GM19395 (cell line): ENCODE results near the gene NANS.

Source experiments
- ATAC-seq: cut with Tn5 transposase; IDR thresholded peaks from one replicate; pipeline ENCODE4 v1.9.1; 2021; ENCODE audit warnings: mild to moderate bottlenecking, moderate library complexity; ENCODE audit not compliant: unreplicated experiment

The NANS gene

DNA sequence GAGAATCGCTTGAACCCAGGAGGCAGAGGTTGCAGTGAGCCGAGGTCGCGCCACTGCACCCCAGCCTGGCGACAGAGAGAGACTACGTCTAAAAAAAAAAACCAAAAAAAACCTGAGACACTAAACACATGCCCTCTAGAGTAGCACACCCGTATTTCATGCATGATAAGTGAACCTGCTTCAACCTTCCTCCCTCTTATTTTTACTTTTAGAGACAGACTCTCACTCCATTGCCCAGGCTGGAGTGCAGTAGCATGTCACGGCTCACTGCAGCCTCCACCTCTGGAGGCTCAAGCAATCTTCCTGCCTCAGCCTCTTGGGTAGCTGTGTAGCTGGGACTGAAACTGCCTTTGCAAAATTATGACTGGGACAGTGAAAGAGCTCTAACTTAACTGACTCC, 17.6 kb upstream of the NANS start:
- no peak for ATAC-seq

DNA sequence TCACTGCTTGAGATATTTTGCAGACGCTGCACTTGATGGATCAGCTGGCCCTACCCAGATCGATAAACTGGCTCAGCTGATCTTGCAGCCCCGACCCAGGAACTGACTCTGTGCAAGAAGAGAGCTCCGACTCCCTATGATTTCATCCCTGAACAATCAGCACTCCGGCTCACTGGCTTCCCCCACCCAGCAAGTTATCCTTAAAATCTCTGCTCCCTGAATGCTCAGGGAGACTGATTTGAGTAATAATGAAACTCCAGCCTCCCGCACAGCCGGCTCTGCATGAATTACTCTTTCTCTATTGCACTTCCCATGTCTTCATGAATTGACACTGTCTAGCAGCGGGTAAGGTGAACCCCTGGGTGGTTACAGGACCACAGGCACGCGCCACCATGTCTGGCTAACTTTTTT, 16.9 kb upstream of the NANS start:
- ATAC-seq = no peak

DNA sequence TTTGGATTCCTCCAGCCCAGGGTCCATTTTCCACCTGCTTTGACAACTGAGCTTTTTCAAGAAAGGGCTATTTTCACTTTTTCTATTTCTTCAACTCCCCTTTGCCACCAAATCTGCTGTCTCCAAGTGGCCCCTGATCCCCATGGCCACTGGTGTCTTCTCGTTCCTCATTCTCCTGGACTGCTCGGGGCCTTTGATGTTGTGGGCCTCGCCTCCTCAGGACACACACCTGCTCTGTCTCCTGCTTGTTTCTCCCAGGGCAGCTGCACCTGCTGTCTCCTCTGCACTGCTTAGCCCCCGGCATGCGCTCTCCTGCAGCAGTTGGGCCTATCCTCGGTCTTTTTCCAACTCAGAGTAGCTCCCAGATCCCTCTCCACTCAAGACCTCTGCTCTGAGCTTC, 16.3 kb upstream of the NANS start:
- ATAC-seq = no peak

- ATAC-seq = no peak
Observed at GRCh38 chr9:98043915-98044314, 12.6 kb upstream of the NANS start.

DNA sequence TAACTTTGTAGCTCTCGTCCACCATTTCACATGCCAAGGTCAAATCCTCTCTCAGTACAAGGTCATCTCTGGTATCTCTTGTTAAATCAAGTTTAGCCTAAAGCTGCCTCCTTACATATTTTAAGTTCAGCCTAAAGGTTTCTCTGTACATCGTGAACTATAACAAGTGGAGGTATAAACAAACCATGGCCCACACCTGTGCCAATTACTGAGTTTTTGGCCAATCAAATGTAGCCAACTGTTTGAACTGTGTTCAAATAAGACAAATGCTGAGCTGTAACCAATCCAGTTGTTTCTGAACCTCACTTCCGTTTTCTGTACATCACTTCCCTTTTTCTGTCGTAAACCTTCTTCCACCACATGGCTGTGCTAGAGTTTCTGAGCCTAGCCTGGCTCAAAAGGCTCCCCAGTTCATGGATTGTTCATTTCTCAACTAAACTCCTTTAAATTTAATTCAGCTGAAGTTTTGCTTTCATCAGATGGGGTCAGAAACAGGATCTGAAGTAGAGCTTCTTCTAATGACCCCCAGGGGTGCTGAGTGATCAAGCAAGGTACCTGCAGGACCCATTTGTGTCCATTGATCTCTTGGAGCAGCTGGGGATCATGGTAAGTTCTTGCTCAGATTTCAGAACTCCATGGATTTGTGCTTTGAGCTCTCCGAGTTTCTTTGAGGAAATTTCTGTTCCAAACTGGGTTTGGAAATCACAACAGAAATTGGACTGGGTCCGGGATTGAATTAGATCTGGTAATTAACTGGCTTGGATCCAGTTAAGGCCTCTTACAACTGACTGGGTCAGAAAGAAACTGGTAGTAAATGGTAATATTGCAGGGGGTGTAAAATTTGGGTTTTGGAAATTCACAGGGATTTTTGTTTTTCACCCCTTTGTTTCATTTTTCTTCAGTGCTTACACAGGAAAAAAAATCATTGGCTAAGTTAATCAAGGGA, 11.0 kb upstream of the NANS start:
- peak; percentile 90 for ATAC-seq

DNA sequence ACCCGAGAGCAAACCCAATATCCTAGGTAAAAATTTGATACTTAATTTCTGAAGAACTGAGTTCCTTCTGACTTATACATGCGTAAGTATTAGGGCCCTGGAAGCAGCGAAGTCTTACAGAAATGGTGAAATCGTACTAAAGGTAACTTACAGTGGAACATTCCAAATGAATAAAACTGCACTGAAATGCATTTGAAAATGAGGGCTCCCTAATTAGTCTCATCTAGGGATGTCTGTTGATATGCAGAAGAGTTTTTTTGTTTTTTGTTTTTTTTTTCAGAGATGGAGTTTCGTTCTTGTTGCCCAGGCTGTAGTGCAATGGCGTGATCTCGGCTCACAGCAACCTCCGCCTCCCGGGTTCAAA, 10.4 kb upstream of the NANS start:
- ATAC-seq = no peak

- ATAC-seq = no peak
Observed at GRCh38 chr9:98047002-98047401, 9.5 kb upstream of the NANS start.

- no peak for ATAC-seq
Observed at GRCh38 chr9:98049288-98050072, 7.1 kb upstream of the NANS start.

GRCh38 chr9:98050351-98050750, 6.2 kb upstream of the NANS start:
- no peak for ATAC-seq

DNA sequence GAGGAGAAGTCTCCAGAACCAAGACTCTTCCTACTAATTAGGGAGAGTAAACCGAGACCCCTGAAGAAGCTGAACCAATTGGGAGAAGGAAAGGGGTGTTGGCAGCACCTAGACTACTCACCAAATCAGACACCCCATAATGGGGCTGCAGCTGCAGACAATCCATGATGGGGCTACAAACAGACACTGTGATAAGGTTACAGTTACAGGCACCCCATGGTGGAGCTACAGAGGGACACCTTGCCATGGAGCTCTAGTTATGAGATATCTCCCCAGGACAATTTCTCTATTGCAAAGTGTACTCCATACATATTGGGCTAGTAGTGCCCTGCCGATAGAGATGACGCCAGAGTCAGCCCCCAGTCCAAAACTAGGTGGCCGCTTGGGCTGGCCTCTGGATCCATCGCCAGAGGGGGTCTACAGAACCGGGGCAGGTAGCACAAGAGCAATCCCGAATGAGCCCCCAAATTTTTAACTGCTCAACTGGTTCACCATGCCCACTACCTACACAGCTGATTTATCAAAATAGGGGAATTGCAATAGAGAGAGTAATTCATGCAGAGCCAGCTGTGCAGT, 2.1 kb upstream of the NANS start:
- ATAC-seq = no peak

DNA sequence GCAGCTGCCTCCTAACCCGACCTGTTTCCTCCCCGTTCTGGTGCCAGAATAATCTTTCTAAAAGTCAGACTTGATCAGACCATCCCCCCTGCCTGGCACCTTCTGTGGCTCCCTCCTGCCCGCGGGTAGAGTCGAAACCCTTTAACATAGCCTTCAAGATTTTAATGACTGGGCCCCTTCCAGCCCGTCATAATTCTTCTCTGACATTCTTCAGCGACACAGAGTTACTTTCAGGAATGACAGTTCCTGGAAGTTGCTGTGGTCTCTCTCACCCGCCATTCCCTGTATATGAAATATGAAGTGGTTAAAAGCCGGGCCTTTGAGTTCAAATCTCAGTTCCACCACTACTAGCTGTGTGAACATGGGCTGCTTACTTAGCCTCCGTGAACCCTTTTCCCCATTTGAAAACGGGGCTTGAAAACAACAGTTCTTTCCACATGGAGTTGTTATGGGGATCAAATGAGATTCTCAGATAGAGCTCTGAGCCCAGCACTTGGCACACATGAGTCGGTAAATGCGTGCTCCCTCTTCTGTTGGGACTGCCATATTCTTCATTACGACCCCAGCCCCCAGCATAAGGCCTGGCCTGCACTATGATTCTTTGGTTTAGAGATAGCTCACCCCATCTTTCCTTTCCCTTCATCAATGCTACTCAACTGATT, 737 bp downstream of the NANS start:
- ATAC-seq = no peak

- ATAC-seq = no peak
Observed at GRCh38 chr9:98062161-98062560, 5.6 kb downstream of the NANS start.

- no peak for ATAC-seq
Observed at GRCh38 chr9:98064623-98065392, 8.3 kb downstream of the NANS start.

GRCh38 chr9:98066235-98066634, 9.7 kb downstream of the NANS start:
- no peak for ATAC-seq

DNA sequence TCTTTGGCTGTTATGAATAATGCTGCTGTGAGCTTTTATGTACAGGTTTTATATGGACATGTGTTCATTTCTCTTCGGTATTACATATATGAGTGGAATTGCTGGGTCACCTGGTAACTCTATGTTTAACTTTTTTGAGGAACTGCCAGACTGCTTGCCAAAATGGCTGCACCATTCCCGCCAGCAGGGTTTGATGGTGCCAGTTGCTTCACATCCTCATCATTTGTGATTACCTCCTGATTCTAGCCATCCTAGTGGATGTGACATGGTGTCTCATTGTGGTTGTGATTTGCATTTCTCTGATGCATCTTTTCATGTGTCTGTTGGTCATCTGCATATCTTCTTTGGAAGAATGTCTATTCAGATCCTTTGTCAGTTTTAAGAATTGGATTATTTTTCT, 10.7 kb downstream of the NANS start:
- ATAC-seq = no peak

GRCh38 chr9:98069551-98069950, 13.0 kb downstream of the NANS start:
- no peak for ATAC-seq

DNA sequence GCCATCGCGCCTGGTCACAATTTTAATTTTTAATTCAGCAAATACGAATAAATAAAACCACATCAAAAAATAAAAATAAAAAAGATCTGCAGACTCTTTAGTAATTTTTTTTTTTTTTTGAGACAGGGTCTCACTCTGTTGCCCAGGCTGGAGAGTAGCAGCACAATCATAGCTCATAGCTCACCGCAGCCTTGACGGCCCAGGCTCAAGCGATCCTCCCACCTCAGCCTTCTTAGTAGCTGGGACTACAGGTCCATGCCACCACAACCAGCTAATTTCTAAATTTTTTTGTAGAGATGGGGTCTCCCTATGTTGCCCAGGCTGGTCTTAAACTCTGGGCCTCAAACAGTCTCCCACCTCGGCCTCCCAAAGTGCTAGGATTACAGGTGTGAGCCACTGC, 14.2 kb downstream of the NANS start:
- ATAC-seq = no peak

GRCh38 chr9:98071737-98072136, 15.2 kb downstream of the NANS start:
- no peak for ATAC-seq

GRCh38 chr9:98074115-98074990, 17.8 kb downstream of the NANS start:
- no peak for ATAC-seq
